Sciatic nerve (tissue), 2 donors: ENCODE measurements around the gene P3H2. TPM values are rescaled to one million over a fixed set of nuclear protein-coding genes. Genes with fewer than 3 reads are reported as not detected.
"Not testable (repeated sequence)": the region's sequence is repeated elsewhere in the genome, so short reads cannot be mapped to it uniquely, and the experiment has no call there.

ENCODE experiments used
- ATAC-seq: fragments of 200-7000 bp; cut with Tn5 transposase; one replicate; pipeline ENCODE4 v1.9.1; 2020; ENCODE audit warnings: mild to moderate bottlenecking, moderate library complexity
- DNase-seq: peaks from one replicate; pipeline ENCODE4 v3.0.0-alpha.2; 2020; ENCODE audit warnings: low spot score
- intact Hi-C: fragments of 100-400 bp; cut with DNase I; formaldehyde crosslinking; loops from one replicate; pipeline ENCODE4 v1.14.2; 2022
- total RNA-seq: library from RNA; stranded (reverse); fragmentation: NEBNext Ultra II Directional; extraction: Animal tissue kit (Norgen Biotek cat#: 25700); gene quantifications from one replicate; pipeline ENCODE4 v1.2.1, GENCODE V29; 2021
- donor health status: DM: no; HTN: no; CAD: no.
- donor health status: DM: no; HTN: no; CAD: no.

Gene P3H2
- total RNA-seq, 1 donor from 2014 or later: 18.9 TPM

DNA sequence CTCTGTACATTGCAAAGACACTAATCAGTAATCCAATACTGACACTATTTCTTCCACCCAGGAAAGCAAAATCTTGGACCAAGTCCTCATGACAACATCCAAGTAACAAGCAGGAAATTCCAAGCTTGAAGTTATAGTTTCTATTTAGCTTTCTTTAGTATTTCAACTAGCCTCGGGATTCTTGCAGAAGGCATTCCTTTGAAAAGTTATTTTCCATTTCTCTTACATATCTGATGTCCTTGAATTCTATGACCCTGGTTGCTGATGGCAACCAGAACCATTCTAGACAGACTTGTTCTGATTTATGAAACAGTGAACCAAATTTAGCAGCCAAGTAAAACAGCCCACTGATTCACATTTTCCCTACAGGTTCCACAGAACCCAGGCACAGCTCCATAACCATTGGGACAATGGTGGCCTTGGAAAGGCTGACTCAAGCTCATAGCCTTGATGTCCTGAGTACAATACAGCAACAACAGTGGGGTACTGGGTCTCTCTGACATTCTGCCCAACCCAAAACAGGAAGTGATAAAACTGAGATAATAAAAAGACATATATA lies 26.5 kb downstream of the P3H2 start:
- intact Hi-C loops: no loop called here
- DNase-seq (no peak), ATAC-seq (no peak)

DNA sequence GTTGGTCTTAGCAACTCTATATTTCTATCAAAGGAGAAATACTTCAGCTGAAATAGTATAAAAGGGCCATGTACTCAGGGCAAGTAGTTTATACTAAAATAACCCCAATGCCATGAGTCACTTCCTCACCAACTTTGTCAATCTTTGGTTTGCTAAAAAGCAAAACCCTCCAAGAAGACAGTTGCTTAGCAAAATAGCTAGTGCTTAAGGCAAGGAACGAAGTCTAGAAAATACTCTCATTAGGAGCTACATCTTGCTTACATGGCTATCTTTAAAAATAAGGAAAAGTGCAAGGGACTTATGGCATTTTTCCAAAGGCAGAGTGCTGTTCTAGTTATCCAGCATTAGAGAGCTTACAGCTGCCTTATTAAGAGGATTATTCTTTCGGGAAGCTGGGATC lies 28.4 kb downstream of the P3H2 start:
- intact Hi-C loops: no loop called here
- ATAC-seq: peak; percentile 32

DNA sequence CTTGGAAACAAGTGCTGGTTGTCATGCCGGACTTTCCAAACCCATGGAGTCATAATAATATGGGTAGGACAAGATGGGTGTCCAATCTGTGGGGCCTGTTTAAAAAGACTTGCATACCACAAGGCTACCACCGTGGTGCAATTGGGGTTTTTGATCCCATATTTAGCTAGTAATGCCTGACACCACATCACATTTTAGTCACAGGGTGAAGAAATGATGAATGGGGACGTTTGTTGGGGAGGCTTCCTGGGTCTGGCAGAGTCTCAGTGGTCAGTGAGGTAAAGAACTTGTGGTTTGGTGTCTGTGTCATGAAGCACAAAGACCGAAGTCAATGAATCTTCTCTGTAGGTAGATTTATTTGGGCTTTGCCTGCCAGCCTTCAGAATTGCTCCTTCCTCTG lies 31.0 kb downstream of the P3H2 start:
- intact Hi-C loops: loop anchor here (5.0 kb wide), 1 partner anchor 1362 kb away; no protein-coding TSS in a partner anchor
- no peak for DNase-seq
- no peak for ATAC-seq

More for the DNA sequence above, 28.4 kb downstream of the P3H2 start:
- DNase-seq: no peak

DNA sequence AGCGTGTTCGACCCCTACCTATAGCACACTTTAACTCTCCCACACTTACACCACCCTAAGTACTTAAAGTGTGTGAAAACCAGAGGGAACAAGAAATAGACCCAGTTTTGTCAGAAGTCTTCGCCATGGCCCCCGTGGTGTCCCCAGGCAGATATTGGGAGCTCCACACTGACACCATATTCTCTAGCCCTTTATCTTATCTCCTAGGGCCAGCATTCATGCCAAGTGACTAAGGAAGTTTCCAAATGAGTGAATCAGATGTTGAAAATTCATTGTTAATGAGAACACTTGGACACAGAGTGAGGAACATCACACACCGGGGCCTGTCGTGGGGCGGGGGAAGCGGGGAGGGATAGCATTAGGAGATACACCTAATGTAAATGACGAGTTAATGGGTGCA lies 31.8 kb downstream of the P3H2 start:
- DNase-seq (no peak), ATAC-seq (no peak)
- intact Hi-C loops: loop anchor here (5.0 kb wide), 1 partner anchor 1362 kb away; no protein-coding TSS in a partner anchor

DNA sequence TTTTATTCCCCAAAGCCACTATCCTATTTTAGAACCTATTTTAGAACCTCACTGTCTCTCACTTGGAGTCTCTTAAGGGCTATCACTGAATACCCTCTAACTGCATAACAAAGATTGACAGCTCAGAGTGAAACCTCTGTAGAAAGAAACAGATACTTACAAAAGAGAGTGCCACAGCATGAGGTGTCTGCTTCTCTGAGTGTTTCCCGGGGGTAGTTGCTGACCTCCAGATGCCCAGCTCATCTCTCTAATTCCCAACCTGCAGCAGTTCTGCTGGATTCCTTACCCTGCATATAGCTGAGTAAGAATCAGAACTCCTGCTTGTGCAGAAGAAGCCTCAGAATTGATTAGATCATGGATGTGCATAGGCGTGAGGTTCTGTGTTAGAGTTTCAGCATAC lies 34.5 kb downstream of the P3H2 start:
- no peak for DNase-seq
- ATAC-seq: no peak
- intact Hi-C loops: loop anchor here (5.0 kb wide), 1 partner anchor 1359 kb away; no protein-coding TSS in a partner anchor

DNA sequence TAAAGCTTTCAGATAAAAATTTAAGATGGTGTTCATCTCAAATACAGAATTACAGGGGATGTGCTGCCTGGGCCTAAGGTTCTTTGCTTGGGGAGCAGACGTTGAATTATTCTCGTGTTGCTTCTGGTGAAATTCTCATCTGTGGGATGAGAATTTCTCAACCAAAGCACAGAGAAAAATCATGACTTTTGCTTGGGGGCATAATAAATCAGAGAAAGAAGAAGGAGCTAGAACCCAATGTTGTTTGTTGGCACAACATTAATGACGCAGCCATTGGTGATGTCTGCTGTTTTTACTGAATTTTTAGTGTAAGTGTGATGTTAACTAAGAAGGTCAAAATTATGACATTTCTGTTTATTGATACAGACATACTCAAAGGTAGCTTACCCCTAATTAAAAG lies 35.7 kb downstream of the P3H2 start:
- DNase-seq (no peak), ATAC-seq (no peak)
- intact Hi-C loops: loop anchor here (5.0 kb wide), 1 partner anchor 1358 kb away; no protein-coding TSS in a partner anchor

DNA sequence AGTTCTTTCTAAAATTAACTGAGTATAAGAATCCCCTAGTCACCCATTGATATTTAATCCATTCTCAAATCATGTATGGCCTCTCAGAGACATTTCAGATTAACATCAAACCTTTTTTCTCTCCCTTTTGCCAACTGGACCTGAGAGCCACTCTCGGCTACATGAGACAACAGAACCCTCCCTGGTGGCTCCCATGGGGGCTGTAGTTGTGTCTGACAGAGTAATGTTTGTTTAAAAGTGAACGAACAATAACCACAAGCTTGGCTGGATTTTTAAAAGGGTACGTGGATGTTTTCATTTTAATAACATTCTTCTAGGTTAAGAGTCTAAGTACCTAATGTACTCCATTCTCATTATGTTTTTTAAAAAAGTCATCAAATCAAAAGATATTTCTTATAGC lies 37.1 kb downstream of the P3H2 start:
- intact Hi-C loops: no loop called here
- ATAC-seq: no peak

DNA sequence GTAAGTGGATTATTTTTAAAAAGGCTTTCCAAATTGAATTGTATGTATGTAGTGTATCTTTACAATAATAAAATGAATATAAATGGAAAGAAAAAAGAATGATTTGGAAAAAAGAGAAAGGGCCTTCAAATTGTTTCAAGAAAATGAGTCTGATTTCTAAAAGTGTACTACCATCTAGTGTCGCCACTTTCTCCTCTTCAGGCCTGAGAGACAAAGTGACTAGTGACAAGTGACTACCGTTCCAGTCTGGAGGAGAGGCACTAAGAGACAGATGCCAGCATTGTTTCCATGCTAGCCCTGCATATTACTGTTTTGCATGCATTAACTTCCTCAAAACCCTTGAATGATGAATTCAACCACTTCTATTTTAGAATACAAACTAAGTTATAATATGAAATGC lies 39.3 kb downstream of the P3H2 start:
- ATAC-seq (no peak), DNase-seq (no peak)
- intact Hi-C loops: no loop called here

More for the DNA sequence above, 37.1 kb downstream of the P3H2 start:
- no peak for DNase-seq

DNA sequence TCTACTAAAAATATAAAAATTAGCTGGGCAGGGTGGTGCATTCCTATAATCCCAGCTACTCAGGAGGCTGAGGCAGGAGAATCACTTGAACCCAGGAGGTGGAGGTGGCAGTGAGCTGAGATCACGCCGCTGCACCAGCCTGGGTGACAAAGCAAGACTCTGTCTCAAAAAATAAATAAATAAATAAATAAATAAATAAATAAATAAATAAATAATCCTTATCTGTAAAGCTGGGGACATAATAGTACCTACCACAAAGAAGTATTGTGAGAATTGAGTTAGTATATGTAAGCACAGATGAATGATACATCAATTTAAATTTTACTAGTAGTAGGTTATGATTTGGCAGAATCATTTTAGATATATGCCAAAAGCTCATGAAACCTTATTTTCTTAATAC lies 41.5 kb downstream of the P3H2 start:
- intact Hi-C loops, ATAC-seq, DNase-seq: not testable (repeated sequence)

DNA sequence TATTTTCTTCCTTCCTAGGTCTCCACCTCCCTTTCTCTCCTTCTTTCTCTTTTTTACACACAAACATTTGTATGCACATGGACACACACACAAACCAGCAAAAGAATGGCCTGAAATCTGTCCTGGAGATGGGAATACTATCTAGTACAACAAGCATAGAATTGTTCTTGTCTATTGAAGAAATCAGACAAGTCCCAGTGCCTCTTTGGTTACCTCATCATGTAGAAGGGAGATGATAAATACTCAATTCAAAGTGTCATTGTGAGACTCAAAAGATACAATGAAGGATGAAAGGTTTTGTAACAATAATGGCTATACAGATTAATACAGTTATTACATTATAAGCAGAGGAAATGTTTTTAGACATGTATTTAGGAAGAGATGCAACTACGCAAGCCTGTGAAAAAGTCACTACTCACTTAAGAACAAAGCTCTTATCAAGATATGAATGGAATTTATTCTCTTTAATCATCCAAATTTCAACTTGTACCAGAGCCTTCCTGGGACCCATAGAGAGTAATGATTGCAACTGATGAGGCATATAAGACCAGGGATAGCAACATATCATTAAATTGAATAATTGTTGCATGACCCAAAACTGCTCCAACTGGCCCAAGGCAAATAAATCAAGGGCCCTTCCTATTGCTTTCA lies 43.2 kb downstream of the P3H2 start:
- DNase-seq (no peak), ATAC-seq (no peak)
- intact Hi-C loops: no loop called here

DNA sequence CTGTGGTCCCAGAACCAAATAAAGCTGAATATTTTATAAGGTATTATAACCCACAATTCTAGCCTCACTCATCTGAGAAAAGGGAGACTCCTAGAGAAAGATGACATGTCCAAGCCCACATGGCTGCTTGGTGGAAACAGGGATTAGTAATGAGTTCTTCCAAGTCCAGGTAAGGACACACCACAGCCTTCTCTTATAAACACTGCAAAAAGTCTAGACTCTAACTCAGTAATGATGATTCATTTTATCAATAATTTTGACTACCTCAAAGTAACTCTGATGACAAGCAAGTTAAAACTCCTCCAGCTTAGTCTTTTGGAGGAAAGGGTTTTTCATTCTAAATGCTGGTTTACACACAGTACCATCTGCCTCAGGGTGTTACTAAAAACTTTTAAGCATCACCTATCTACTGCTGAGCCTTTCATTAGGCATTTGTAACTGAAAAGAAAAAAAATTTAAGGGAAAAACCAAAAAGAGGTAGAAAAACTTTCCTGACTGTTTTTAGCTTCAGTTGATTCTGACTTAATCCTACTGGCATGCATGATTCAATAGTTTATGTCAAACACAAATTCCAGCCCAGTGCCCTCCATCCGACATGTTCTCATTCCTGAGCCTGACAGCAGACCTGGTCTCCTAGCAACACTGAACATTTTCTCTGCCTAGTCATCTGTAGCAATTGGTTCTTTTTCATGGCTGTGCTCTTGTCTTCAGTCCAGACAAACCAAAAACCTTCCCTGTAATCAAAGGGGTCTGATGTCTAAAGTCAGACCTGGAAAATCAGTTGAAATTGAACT lies 43.9 kb downstream of the P3H2 start:
- DNase-seq (no peak), ATAC-seq (peak; percentile 69)
- intact Hi-C loops: no loop called here

DNA sequence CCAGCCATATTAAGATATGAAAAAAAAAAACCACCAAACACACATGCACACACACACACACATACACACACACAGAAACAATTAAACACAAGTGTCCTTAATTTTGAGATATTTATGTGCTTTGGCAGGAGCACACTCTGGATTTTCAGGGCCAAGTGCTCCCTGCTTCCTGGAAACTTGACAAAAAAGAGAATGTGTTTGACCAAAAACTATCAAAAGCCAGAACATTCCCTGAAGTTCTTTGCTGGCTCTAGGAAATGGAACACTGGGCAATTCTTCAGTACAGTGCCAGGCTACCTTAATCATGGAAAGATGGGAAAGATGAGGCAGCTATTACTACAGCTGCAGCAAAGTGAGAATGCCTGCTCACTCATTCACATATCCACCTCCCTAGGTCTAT lies 44.6 kb downstream of the P3H2 start:
- peak; percentile 39 for ATAC-seq
- no peak for DNase-seq
- intact Hi-C loops: no loop called here

DNA sequence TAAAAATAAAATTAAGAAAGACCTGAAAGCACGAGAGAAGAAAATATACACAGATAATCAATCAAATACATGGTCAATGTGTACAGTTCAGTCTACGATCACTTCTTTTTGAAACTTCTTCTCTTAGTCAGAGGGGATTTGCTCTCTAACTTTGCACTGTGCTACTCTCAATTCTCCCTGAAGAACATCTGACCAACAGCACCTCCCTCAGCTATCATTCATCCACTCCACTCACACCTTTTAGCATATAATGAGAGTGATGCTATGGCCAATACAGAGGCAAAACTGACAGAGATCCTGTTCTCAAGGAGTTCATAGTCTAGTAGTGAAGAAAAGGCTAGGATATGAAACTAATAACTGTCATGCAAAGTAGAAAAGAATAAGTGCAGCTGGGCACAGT lies 45.9 kb downstream of the P3H2 start:
- DNase-seq: no peak
- no peak for ATAC-seq
- intact Hi-C loops: no loop called here

DNA sequence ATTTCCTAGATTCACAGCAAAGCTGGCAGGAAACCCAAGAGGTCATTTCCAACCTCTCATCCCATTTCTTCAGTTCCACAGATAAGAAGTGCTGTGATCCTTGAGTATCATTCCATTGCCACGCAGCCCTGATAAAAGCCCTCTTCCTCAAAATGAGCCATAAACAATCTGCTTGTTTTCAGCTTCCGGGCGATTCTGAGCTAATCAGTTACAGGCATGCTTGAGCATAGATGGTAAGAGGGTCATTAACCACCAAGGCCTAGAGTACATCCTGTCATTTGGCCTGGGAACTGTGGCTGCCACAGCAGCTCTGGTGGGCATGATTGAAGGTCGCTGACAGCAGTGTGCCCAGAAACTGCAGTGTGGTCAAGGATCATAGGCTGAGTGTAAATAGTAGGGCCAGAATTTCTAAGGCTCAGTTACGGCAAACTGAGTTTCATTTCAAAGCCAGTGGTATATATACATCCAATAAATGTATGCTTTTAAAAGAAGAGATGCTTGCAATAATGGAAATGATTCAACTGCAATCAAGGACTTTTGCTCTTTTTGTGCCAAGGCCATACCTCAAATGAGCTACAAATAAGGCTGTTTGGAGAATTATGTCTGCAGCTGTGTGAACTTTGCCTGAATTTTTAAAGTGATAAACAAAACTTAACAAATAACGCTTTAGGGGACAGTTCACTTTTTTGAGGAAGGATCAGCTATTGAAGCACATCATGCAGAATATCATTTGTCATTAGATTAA lies 47.3 kb downstream of the P3H2 start:
- no peak for DNase-seq
- no peak for ATAC-seq
- intact Hi-C loops: no loop called here

DNA sequence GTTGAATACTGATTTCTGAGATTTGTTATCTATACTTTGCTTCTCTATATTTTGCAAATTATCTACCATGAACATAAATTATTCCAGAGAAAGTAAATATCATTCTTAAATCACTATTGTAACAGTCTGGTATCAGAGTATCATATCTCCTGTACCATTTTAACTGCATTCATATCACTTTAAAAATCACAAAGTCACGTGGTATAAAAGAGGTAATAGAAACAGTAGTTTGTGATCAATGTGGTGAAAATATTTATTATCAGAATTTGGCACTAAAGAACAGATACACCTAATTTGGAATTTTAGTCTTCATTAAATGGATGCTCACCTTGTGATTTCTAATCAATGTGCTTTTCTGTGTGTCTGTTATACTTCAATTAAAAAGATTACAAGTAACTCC lies 47.8 kb downstream of the P3H2 start:
- intact Hi-C loops: no loop called here
- ATAC-seq (no peak), DNase-seq (no peak)

DNA sequence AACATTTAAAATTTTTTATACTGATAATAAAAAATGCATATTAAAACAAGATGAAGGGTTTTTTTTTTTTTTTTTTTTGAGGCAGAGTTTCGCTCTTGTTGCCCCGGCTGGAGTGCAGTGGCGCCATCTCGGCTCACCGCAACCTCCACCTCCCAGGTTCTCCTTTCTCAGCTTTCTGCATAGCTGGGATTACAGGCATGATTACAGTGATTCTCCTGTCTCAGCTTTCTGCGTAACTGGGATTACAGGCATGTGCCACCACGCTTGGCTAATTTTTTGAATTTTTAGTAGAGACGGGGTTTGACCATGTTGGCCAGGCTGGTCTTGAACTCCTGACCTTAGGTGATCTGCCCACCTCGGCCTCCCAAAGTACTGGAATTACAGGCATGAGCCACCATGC lies 48.8 kb downstream of the P3H2 start:
- DNase-seq, ATAC-seq, intact Hi-C loops: not testable (repeated sequence)

DNA sequence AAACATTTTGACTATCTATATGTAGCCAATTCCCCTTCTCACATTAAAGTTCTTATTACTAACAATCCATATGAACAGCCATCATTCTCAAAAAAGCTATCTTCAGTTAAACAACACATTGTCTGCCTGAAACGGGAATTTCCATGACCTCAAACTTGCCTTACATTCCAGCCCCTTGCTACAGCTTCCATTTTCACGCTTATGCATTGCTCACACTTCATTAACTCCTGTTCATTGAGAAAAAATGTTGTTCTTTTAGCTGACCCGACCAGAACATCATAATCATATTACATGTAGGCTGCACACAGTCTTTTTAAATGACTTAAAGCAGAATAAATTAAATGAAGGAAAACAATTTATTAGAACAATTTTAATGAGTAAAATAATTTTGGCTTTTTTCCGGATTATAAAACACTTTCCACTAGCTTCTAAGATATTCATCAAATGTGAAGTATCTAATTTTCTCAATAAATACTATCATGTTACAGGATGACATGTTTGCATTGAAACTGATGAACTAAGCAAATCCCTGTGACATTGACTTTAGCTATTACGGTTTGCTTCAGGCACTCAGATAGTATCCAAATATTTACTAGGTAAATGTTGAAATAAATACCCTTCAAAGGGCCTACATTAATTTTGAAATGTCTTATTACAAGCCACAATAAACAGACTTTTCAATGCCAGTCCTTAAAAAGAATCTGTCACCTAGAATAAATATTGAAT lies 49.9 kb downstream of the P3H2 start:
- DNase-seq: no peak
- intact Hi-C loops: no loop called here
- ATAC-seq: no peak

DNA sequence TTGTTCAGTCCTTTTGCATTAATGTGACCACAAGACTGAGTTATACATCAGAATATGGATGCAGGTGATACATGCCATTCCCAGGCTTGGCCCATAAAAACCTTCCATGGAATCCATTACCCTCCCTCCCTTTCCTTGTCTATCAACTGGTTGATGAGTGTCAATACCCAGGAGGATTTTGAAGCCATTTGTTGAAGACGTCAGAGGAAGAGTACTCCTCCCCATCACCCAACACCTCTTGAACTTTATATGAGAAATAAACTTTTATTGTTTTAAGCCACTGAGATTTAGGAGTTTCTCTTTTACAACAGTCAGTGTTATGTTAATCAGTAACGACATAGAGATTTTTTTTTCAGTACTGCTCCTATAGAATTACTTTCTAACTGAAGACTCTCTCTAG lies 55.5 kb downstream of the P3H2 start:
- ATAC-seq (no peak), DNase-seq (no peak)
- intact Hi-C loops: no loop called here

DNA sequence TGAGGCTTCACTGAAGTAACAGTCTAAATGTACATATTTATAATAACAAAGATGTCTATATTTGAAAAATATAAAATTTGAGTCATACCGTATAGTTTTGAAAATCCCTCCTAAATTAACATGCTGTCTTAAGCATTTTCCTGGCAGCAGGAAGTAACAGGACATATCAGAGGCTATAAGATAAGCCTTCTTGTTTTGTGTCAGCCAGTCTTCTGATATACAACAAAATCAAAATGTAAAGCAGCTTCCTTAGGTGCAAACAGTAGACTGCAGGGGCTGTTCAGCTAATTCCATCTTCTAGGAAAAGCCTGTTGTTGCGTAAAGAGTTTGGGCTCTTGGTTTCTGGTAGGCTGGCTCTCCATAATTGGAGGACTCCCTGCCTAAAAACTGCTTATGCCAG lies 56.0 kb downstream of the P3H2 start:
- no peak for ATAC-seq
- no peak for DNase-seq
- intact Hi-C loops: no loop called here
